Panc1 (cell line): ENCODE results near the gene PDCL3.

Experiments used
- POLR2AphosphoS5 ChIP-seq: IDR thresholded peaks from 2 replicates; pipeline ENCODE4 v1.6.1; 2012; ENCODE audit warnings: mild to moderate bottlenecking, low read depth, low read length, moderate library complexity
- SIN3A ChIP-seq: IDR thresholded peaks from 2 replicates; pipeline ENCODE4 v1.6.1; 2012; ENCODE audit warnings: low read depth, mild to moderate bottlenecking, low read length, moderate library complexity, borderline replicate concordance; ENCODE audit not compliant: insufficient read depth
- TCF7L2 ChIP-seq: IDR thresholded peaks from 2 replicates; pipeline ENCODE4 v1.6.1; 2011; ENCODE audit warnings: mild to moderate bottlenecking, low read depth, low read length, inconsistent platforms
- TF ChIP-seq, protein P1 (sequence below): fragments of 450-650 bp; IDR thresholded peaks from 2 replicates; pipeline ENCODE4 v1.5.1; 2017; ENCODE audit warnings: mild to moderate bottlenecking
- TF ChIP-seq, protein P2 (sequence below), 2 experiments: IDR thresholded peaks; 2 replicates each; pipeline ENCODE4 v1.6.1; 2011 to 2012; ENCODE audit warnings: low read depth in 2 of 2, control low read depth in 1 of 2, low read length in 1 of 2, mild to moderate bottlenecking in 1 of 2, moderate library complexity in 1 of 2; ENCODE audit not compliant: insufficient read depth in 1 of 2

DNA sequence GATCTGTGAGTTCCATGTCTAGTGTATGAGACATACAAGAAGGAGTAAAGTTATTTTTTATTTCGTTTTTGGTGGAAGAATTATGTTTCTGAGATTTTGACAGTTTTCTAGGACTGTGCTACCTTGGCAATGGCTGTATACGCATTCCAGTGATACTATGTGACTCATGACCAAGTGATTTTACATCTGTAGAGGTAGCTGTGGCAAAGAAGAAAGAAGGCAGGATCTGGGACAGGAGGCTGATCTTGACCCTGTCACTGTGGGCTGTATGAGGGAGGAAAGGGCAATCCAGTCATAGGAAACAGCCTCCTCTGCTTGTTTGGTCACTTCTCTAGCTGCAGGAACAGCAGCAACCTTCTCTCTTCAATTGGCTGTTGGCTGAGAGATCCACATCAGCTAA is 44.0 kb upstream of the PDCL3 start:
- TF ChIP-seq, protein P1, sequence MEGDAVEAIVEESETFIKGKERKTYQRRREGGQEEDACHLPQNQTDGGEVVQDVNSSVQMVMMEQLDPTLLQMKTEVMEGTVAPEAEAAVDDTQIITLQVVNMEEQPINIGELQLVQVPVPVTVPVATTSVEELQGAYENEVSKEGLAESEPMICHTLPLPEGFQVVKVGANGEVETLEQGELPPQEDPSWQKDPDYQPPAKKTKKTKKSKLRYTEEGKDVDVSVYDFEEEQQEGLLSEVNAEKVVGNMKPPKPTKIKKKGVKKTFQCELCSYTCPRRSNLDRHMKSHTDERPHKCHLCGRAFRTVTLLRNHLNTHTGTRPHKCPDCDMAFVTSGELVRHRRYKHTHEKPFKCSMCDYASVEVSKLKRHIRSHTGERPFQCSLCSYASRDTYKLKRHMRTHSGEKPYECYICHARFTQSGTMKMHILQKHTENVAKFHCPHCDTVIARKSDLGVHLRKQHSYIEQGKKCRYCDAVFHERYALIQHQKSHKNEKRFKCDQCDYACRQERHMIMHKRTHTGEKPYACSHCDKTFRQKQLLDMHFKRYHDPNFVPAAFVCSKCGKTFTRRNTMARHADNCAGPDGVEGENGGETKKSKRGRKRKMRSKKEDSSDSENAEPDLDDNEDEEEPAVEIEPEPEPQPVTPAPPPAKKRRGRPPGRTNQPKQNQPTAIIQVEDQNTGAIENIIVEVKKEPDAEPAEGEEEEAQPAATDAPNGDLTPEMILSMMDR: no peak
- TF ChIP-seq POLR2AphosphoS5: no peak
- no peak for TF ChIP-seq SIN3A
- TF ChIP-seq TCF7L2: no peak
- TF ChIP-seq, protein P2, sequence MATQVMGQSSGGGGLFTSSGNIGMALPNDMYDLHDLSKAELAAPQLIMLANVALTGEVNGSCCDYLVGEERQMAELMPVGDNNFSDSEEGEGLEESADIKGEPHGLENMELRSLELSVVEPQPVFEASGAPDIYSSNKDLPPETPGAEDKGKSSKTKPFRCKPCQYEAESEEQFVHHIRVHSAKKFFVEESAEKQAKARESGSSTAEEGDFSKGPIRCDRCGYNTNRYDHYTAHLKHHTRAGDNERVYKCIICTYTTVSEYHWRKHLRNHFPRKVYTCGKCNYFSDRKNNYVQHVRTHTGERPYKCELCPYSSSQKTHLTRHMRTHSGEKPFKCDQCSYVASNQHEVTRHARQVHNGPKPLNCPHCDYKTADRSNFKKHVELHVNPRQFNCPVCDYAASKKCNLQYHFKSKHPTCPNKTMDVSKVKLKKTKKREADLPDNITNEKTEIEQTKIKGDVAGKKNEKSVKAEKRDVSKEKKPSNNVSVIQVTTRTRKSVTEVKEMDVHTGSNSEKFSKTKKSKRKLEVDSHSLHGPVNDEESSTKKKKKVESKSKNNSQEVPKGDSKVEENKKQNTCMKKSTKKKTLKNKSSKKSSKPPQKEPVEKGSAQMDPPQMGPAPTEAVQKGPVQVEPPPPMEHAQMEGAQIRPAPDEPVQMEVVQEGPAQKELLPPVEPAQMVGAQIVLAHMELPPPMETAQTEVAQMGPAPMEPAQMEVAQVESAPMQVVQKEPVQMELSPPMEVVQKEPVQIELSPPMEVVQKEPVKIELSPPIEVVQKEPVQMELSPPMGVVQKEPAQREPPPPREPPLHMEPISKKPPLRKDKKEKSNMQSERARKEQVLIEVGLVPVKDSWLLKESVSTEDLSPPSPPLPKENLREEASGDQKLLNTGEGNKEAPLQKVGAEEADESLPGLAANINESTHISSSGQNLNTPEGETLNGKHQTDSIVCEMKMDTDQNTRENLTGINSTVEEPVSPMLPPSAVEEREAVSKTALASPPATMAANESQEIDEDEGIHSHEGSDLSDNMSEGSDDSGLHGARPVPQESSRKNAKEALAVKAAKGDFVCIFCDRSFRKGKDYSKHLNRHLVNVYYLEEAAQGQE (IDR thresholded peaks at IDR 0.05; ENCODE audit: insufficient read depth in 1 of 2, low read depth in 2 of 2, low read length in 1 of 2): no peak
